Stimulated activated CD4-positive, alpha-beta T cell treated with anti-CD3 and anti-CD28 coated beads, Interleukin-1b, Interleukin-23, amount 100 ng/mL, for 24 hours (primary cell): Measurements from ENCODE around the gene CXCL17.

Experiments used
- DNase-seq, 4 experiments: peaks; one replicate each; pipeline ENCODE4 v3.0.0-alpha.2; 2020; ENCODE audit warnings: low read depth in 4 of 4, low spot score in 1 of 4

The CXCL17 gene

DNA sequence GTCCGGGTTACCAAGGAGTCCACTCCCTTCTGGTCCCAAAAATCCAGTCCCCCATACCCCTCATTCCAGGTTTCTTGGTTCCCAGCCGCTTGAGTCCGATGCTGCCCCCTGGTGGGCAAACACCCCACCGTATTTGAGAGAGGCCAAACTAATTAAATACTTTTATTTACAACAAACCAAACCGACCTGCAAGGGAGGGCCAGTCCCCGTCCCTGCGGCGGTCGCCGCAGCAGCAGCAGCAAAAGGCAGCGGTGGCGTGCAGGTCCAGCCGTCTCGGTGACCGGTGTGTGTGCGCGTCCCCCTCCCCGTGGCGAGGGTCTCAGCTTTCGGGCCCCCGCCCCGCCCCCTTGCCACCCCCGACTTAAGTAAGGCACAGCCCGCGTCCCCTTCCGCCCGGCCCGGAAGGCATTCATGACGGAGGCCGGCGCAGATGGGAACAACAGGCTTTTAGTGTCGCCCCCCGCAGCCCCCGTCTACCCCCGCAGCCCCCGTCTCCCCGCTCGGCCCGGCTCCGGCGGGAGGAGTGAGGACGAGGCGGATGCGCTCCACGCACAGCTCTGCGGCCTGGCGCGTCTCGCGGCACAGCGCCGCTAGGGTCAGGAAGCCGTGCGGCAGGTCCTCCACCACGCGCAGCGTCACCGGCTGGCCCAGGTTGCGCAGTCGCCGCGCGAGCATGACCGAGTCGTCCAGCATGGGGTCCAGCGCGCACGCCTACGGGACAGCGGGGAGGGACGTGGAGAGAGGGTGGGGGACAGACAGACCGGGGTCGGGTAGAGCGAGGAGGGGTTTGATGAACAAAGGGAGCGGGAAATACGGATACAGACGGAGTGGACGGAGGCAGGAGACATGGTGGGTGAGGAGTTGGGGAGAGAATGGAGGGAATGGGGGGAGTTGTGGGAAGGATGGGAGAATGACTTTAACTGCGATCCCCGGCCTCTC, 41.1 kb downstream of the CXCL17 start:
- peak; percentile 58 to 63 (median 60) for DNase-seq

GRCh38 chr19:42400404-42400803, 42.3 kb downstream of the CXCL17 start:
- no peak for DNase-seq

GRCh38 chr19:42397263-42398166, 45.2 kb downstream of the CXCL17 start:
- DNase-seq = no peak

- DNase-seq = peak; percentile 77 to 96 (median 88)
Observed at GRCh38 chr19:42396381-42397262, 46.1 kb downstream of the CXCL17 start.

DNA sequence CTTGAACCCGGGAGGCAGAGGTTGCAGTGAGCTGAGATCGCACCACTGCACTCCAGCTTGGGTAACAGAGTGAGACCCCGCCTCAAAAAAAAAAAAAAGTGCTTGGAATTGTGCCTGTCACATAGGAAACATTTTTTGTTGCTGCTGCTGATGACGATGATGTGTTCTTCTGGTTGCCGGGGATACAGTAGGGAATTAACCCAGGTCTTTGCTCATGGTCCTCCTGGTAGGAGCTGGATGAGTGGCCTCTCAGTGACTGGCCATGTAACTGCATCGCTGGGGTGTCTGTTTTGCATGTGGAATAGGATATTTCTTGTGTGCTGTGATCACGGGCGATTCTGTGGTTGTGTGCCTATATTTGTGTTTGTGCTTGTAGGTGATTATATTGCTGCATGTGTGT, 48.0 kb downstream of the CXCL17 start:
- no peak for DNase-seq

DNA sequence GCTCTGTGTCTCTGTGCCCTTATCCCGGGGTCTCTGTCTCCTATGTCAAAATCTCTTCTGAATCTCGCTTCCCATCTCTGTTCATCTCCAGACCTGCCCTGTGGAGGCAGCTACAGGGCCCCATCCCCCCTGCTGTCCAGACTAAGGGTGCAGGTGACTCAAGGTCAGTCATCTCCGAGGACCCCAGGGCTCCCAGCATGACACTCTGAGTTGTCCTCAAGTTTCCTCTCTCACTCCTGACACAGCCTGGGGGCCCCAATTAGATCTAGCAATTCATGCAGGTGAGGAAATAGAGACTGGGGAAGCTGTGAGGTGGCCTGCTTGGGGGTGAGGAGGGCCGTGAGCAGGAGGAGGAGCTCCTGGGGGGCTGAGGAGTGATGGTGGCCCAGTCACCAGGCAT, 50.6 kb downstream of the CXCL17 start:
- no peak for DNase-seq

DNA sequence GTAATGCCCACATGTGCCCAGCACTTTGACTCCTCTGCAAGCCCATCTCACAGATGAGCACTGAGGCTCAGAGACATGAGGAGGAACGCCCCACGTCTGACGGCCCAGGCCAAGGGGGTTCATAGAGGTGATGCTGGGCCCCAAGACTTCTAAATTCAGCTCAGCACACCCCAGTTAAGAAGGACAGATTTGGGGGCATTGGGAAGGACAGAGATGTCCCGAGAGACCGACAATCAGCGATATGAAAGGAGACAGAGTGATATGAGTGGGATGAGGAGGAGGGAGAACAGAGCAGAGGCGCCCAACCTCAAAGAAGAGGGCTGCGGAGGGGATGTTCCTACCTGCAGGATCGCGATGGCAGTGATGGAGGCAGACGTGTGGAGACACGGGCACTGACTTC, 52.8 kb downstream of the CXCL17 start, which contains the start of gene CNFN:
CNFN (minus strand) TSS at position 399 of the 400 bp plus-strand sequence. CDS start 1,260 bp downstream, outside the sequence.
- no peak for DNase-seq

DNA sequence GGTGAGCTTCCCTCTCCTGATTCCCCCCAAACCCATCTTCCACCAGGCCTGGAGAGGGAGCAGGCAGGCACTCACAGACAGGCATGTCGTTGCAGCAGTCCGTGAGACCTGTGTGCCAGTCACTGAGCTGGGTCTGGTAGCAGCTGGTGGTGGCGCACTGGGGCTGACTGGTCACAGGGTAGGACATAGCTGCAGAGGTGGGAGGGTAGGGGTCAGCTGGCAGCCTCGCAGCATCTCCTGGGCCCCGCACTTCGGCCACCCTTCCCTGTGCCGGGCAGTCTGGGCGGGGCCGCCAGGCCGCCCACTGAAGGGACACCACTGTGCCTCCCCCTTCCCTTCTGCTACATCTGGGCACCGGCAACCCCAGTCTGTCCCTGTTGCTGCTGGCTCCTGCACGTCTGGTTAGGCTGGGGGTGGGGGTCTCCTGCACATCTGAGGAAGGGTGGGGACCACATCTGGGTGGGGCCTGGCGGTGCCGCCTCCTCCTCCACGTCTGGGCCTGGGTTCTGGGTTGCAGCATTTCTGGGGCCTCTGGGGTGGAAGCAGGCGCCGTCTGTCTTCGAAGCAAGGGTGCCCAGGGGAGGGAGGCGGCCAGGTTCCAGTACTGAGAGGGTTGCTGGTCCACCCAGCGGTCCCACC, 53.8 kb downstream of the CXCL17 start:
- no peak for DNase-seq

- peak; percentile 33 to 57 (median 50) for DNase-seq
Observed at GRCh38 chr19:42386974-42387707, 55.6 kb downstream of the CXCL17 start.

- DNase-seq = no peak
Observed at GRCh38 chr19:42380155-42380554, 62.6 kb downstream of the CXCL17 start.
